Panc1 (cell line): ENCODE results near the gene UBQLN1. TPM values are rescaled to one million over a fixed set of nuclear protein-coding genes. Genes with fewer than 3 reads are reported as not detected.

Source experiments
- ATAC-seq: fragments of 200-7000 bp; cut with Tn5 transposase; 2 replicates; pipeline ENCODE4 v1.9.1; 2020; ENCODE audit warnings: mild to moderate bottlenecking, moderate library complexity
- BruUV-seq: library from RNA; stranded (reverse); fragments of 400-500 nt; replicated peaks from 2 replicates; lab custom pipeline; 2021; lab: Mats Ljungman, UMichigan
- CTCF ChIA-PET: fragments of 300-600 bp; sonication (Branson Sonifier 250); formaldehyde crosslinking; loops from one replicate; lab custom pipeline; 2022; ENCODE audit warnings: antibody characterized with exemption; lab: Charles Lee
- POLR2A ChIA-PET: fragments of 300-600 bp; sonication (Branson Sonifier 250); formaldehyde crosslinking; loops from one replicate; lab custom pipeline; 2022; ENCODE audit warnings: antibody characterized with exemption; lab: Charles Lee
- DNase-seq: peaks from one replicate; pipeline ENCODE4 v3.0.0-alpha.2; 2010; ENCODE audit warnings: low read depth, low spot score
- H3K27ac ChIP-seq: 2 replicates; pipeline ENCODE4 v1.5.1; 2011; ENCODE audit warnings: mild to moderate bottlenecking, low read length, inconsistent platforms
- H3K27me3 ChIP-seq: fragments of 200-500 bp; sonication (Bioruptor generic); 2 replicates; pipeline ENCODE4 v1.6.0; 2014; ENCODE audit warnings: low read length, inconsistent platforms; ENCODE audit not compliant: control insufficient read depth, insufficient read depth
- H3K36me3 ChIP-seq: fragments of 200-500 bp; sonication (Bioruptor generic); 2 replicates; pipeline ENCODE4 v1.5.1; 2014; ENCODE audit warnings: inconsistent platforms, mild to moderate bottlenecking, low read length, moderate library complexity; ENCODE audit not compliant: control insufficient read depth, insufficient read depth
- H3K4me1 ChIP-seq: 2 replicates; pipeline ENCODE4 v1.5.1; 2011; ENCODE audit warnings: inconsistent platforms, mild to moderate bottlenecking, low read length, moderate library complexity; ENCODE audit not compliant: control insufficient read depth, insufficient read depth
- H3K4me3 ChIP-seq, 2 experiments: 2 replicates each; pipeline ENCODE4 v1.5.1; 2011 to 2012; ENCODE audit warnings: low read depth in 2 of 2, low read length in 2 of 2, mild to moderate bottlenecking in 2 of 2, inconsistent platforms in 1 of 2, moderate library complexity in 1 of 2
- H3K9me3 ChIP-seq: fragments of 200-500 bp; sonication (Bioruptor generic); 2 replicates; pipeline ENCODE4 v1.5.1; 2014; ENCODE audit warnings: low read depth, mild to moderate bottlenecking, inconsistent platforms, low read length, moderate library complexity; ENCODE audit not compliant: control insufficient read depth, insufficient read depth
- POLR2AphosphoS5 ChIP-seq: IDR thresholded peaks from 2 replicates; pipeline ENCODE4 v1.6.1; 2012; ENCODE audit warnings: mild to moderate bottlenecking, low read depth, low read length, moderate library complexity
- SIN3A ChIP-seq: IDR thresholded peaks from 2 replicates; pipeline ENCODE4 v1.6.1; 2012; ENCODE audit warnings: low read depth, mild to moderate bottlenecking, low read length, moderate library complexity, borderline replicate concordance; ENCODE audit not compliant: insufficient read depth
- TCF7L2 ChIP-seq: IDR thresholded peaks from 2 replicates; pipeline ENCODE4 v1.6.1; 2011; ENCODE audit warnings: mild to moderate bottlenecking, low read depth, low read length, inconsistent platforms
- in situ Hi-C: cut with HindIII; loops from 2 replicates; pipeline ENCODE4 v1.10.0; 2016; ENCODE audit warnings: low sequenced_read_pairs, low pct_unique_long_range_greater_than_20kb
- intact Hi-C: fragments of 100-400 bp; cut with micrococcal nuclease; formaldehyde crosslinking; loops from one replicate; pipeline ENCODE4 v1.10.0; 2022; ENCODE audit not compliant: unreplicated experiment
- total RNA-seq: library from RNA; stranded (reverse); gene quantifications from one replicate; pipeline ENCODE4 v1.2.1, GENCODE V29; 2021; ENCODE audit not compliant: unreplicated experiment
- TF ChIP-seq, protein P1 (sequence below): fragments of 450-650 bp; IDR thresholded peaks from 2 replicates; pipeline ENCODE4 v1.5.1; 2017; ENCODE audit warnings: mild to moderate bottlenecking
- TF ChIP-seq, protein P2 (sequence below), 2 experiments: IDR thresholded peaks; 2 replicates each; pipeline ENCODE4 v1.6.1; 2011 to 2012; ENCODE audit warnings: low read depth in 2 of 2, control low read depth in 1 of 2, low read length in 1 of 2, mild to moderate bottlenecking in 1 of 2, moderate library complexity in 1 of 2; ENCODE audit not compliant: insufficient read depth in 1 of 2

Gene UBQLN1
- total RNA-seq, 1 experiment from 2014 or later: 92.8 TPM

DNA sequence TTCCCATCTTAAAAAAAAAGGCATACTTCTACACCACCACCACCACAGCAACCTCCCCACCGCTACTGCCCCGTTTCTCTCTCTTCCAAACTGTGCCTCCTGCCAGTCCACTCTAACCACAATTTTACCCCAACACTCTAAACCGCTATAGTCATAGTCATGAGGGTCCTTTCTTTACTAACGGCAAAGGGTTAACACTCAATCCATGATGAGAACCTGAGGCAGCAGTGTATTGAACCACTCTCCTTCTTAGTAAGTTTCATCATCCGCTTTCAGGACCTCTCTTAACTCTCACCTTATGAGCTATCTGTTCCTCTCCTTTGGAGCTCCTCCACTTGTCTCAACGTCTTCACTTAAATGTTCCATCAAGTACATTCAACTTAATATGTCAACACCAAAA lies 50.8 kb downstream of the UBQLN1 start:
- H3K9me3 ChIP-seq: no peaks in the 10 kb centered on the region
- CTCF ChIA-PET: no interaction called here
- intact Hi-C loops: no loop called here
- no peaks in the 10 kb centered on the region for H3K4me1 ChIP-seq
- POLR2A ChIA-PET: interaction anchor here (0.5 to 0.7 kb wide), 2 partner anchors 41 to 131 kb away, joined by 3 read pairs; no protein-coding TSS in a partner anchor
- H3K4me3 ChIP-seq: no peak overlapping the region
- ATAC-seq (no peak), DNase-seq (no peak)
- H3K27me3 ChIP-seq: no peaks in the 10 kb centered on the region
- in situ Hi-C loops: no loop called here
- no TSS peak for BruUV-seq
- H3K27ac ChIP-seq: no peak overlapping the region
- H3K36me3 ChIP-seq: peaks cover 21% of the 10 kb centered on the region
- TF ChIP-seq, protein P1, sequence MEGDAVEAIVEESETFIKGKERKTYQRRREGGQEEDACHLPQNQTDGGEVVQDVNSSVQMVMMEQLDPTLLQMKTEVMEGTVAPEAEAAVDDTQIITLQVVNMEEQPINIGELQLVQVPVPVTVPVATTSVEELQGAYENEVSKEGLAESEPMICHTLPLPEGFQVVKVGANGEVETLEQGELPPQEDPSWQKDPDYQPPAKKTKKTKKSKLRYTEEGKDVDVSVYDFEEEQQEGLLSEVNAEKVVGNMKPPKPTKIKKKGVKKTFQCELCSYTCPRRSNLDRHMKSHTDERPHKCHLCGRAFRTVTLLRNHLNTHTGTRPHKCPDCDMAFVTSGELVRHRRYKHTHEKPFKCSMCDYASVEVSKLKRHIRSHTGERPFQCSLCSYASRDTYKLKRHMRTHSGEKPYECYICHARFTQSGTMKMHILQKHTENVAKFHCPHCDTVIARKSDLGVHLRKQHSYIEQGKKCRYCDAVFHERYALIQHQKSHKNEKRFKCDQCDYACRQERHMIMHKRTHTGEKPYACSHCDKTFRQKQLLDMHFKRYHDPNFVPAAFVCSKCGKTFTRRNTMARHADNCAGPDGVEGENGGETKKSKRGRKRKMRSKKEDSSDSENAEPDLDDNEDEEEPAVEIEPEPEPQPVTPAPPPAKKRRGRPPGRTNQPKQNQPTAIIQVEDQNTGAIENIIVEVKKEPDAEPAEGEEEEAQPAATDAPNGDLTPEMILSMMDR: no peak
- TF ChIP-seq POLR2AphosphoS5 (no peak), TCF7L2 (no peak), SIN3A (no peak)
- TF ChIP-seq, protein P2, sequence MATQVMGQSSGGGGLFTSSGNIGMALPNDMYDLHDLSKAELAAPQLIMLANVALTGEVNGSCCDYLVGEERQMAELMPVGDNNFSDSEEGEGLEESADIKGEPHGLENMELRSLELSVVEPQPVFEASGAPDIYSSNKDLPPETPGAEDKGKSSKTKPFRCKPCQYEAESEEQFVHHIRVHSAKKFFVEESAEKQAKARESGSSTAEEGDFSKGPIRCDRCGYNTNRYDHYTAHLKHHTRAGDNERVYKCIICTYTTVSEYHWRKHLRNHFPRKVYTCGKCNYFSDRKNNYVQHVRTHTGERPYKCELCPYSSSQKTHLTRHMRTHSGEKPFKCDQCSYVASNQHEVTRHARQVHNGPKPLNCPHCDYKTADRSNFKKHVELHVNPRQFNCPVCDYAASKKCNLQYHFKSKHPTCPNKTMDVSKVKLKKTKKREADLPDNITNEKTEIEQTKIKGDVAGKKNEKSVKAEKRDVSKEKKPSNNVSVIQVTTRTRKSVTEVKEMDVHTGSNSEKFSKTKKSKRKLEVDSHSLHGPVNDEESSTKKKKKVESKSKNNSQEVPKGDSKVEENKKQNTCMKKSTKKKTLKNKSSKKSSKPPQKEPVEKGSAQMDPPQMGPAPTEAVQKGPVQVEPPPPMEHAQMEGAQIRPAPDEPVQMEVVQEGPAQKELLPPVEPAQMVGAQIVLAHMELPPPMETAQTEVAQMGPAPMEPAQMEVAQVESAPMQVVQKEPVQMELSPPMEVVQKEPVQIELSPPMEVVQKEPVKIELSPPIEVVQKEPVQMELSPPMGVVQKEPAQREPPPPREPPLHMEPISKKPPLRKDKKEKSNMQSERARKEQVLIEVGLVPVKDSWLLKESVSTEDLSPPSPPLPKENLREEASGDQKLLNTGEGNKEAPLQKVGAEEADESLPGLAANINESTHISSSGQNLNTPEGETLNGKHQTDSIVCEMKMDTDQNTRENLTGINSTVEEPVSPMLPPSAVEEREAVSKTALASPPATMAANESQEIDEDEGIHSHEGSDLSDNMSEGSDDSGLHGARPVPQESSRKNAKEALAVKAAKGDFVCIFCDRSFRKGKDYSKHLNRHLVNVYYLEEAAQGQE (IDR thresholded peaks at IDR 0.05; ENCODE audit: insufficient read depth in 1 of 2, low read depth in 2 of 2, low read length in 1 of 2): no peak

DNA sequence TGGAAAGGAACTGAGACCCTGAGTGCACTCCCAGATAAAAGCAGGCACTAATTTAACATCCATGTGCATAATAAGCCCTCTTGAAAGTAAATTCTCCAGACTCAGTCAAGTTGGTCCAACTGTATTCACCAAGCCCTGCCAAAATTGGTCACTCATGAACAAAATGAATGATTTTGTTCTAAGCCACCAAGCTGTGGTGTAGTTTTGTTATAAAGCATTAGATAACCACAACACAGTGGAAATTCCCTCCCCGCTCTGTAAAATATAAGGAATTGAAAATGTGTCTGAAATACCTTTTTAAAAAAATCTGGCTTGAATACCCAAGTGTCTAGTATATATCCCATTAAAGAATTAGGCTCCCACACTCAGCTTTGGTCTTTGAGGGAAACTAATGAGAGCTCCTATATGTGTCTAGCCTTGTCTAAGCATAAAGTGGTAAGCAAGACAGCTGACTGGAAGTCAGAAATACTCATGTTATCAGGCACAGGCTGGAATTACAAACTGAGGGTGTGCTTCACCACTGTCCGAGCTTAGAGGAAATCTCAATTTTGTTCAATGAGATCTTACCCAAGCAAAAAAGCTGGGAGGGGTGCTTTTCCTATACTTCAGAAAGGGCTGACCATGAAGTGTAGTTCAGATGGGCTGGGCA lies 51.6 kb downstream of the UBQLN1 start:
- Histone ChIP-seq H3K4me3 (no peak overlapping the region), H3K4me1 (no peaks in the 10 kb centered on the region), H3K36me3 (peaks cover 16% of the 10 kb centered on the region), H3K27ac (no peak overlapping the region), H3K9me3 (no peaks in the 10 kb centered on the region), H3K27me3 (no peaks in the 10 kb centered on the region)
- CTCF ChIA-PET: interaction anchor here (0.7 kb wide), 1 partner anchor 265 kb away, joined by 3 read pairs; the partner anchor contains the start of gene KIF27
- POLR2A ChIA-PET: interaction anchor here (0.5 kb wide), 1 partner anchor 41 kb away, joined by 3 read pairs; no protein-coding TSS in a partner anchor
- in situ Hi-C loops (no loop called here), intact Hi-C loops (no loop called here)
- TF ChIP-seq POLR2AphosphoS5 (no peak), SIN3A (no peak), TCF7L2 (no peak)
- TF ChIP-seq, protein P1: no peak
- TF ChIP-seq, protein P2 (IDR thresholded peaks at IDR 0.05; ENCODE audit: insufficient read depth in 1 of 2, low read depth in 2 of 2, low read length in 1 of 2): no peak
- ATAC-seq (no peak), DNase-seq (no peak)
- BruUV-seq: no TSS peak
